Islet of Langerhans (tissue), 1 donor: ENCODE data around the gene AFF3.
"Not testable (repeated sequence)": the region's sequence is repeated elsewhere in the genome, so short reads cannot be mapped to it uniquely, and the experiment has no call there.

ENCODE experiments used
- FAIRE-seq: peaks from one replicate; lab custom pipeline; 2011; peaks lifted over from hg19 to GRCh38; lab: Jason Lieb, UNC

Gene AFF3

GRCh38 chr2:100145893-100146656 is 3.7 kb upstream of the AFF3 start:
- FAIRE-seq = no peak

GRCh38 chr2:100143286-100143685 is 896 bp upstream of the AFF3 start:
- FAIRE-seq = no peak

GRCh38 chr2:100141906-100142305 is 484 bp downstream of the AFF3 start:
- no peak for FAIRE-seq

- FAIRE-seq = no peak
These were observed 1.8 kb downstream of the AFF3 start for GRCh38 chr2:100140582-100140981.

GRCh38 chr2:100137866-100138570 is 4.4 kb downstream of the AFF3 start:
- FAIRE-seq = no peak

- no peak for FAIRE-seq
These were observed 5.1 kb downstream of the AFF3 start for GRCh38 chr2:100137318-100137717.

- FAIRE-seq = no peak
These were observed 6.1 kb downstream of the AFF3 start for GRCh38 chr2:100136310-100136709.

- FAIRE-seq = no peak
These were observed 7.0 kb downstream of the AFF3 start for GRCh38 chr2:100135415-100135814.

- no peak for FAIRE-seq
These were observed 11.6 kb downstream of the AFF3 start for GRCh38 chr2:100130595-100131391.

GRCh38 chr2:100126897-100127401 is 15.4 kb downstream of the AFF3 start:
- no peak for FAIRE-seq

- no peak for FAIRE-seq
These were observed 16.2 kb downstream of the AFF3 start for GRCh38 chr2:100126201-100126600.

- FAIRE-seq = no peak
These were observed 16.8 kb downstream of the AFF3 start for GRCh38 chr2:100125626-100126025.

- FAIRE-seq = no peak
These were observed 17.6 kb downstream of the AFF3 start for GRCh38 chr2:100124761-100125160.

- no peak for FAIRE-seq
These were observed 21.2 kb downstream of the AFF3 start for GRCh38 chr2:100121124-100121718.

- no peak for FAIRE-seq
These were observed 23.2 kb downstream of the AFF3 start for GRCh38 chr2:100119235-100119634.

- no peak for FAIRE-seq
These were observed 28.4 kb downstream of the AFF3 start for GRCh38 chr2:100113990-100114433.

GRCh38 chr2:100110614-100111000 is 31.8 kb downstream of the AFF3 start:
- no peak for FAIRE-seq

- FAIRE-seq = no peak
These were observed 32.3 kb downstream of the AFF3 start for GRCh38 chr2:100109986-100110613.

- not testable (repeated sequence) for FAIRE-seq
These were observed 33.8 kb downstream of the AFF3 start for GRCh38 chr2:100108648-100109020.

- no peak for FAIRE-seq
These were observed 34.3 kb downstream of the AFF3 start for GRCh38 chr2:100107906-100108647.

GRCh38 chr2:100107440-100107839 is 35.0 kb downstream of the AFF3 start:
- FAIRE-seq = no peak
